Measurements from ENCODE around the gene ENPP6.
A peak's percentile ranks its signal among the peaks of the same experiment; 100 is the strongest.

The ENPP6 gene

GRCh38 chr4:184217634-184218033, at the start of gene ENPP6:
ENPP6 (minus strand) TSS chr4:184217873; CDS start chr4:184217819, 54 bp downstream.
- DNase-seq: no peak

- no peak for DNase-seq
Observed at GRCh38 chr4:184267206-184267608, 49.5 kb upstream of the ENPP6 start.

- DNase-seq: no peak
Observed at GRCh38 chr4:184265546-184266351, 48.1 kb upstream of the ENPP6 start.

DNA sequence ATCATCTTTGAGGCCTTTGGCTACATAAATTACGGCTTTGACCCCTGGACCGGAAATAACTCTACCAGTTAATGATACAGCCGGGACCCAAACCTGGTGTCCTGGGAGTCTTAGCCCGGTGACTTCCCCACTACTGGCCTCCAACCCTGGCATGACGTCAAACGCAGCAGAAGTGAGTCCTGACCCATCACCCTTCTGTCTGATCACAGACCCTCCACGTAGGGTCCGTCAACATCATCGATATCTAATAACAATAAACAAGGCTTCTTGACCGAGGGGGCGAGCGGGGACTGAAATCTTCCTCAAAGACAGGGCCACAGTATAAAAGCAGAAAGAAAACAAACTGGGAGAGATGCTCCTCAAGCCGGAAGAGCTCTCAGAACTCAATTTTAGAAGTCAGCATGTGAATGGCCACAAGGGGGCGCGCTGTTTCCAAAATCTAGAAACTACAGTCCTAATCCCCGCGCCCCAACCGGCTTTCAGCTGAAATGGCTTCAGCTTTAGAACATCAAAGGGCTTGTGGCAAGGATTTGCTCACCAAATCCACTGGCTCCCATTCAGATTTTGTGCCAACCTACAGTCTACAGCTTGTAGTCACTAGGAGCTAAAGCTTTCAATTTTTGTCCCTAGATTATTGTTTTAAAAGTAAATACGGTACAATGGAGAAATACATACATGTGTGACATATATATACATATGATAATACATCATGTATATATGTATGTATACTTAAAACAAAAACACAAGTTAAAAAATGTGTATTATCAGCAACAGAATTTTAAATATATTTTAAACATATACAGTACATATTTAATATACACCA, 46.4 kb upstream of the ENPP6 start:
- DNase-seq: peak; percentile 87 to 94

DNA sequence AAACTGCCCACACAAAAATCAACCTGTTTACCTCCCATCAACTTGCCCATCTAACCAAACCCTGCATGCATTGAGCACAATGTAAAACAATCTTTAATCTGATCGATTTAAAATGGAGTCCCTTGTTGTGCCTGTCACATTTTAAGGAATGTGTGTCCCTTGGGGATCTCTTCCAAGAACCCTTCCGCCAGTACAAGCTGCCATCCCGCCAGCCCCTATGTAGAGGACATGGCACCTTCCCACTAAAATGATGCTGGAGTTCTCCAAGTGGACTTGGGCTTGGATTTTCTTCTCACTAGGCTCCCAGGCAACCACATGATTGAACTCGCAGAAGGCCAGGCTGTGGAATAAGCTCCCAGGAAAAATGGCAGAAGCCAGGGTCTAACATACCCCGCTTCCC, 45.8 kb upstream of the ENPP6 start:
- DNase-seq: no peak

- DNase-seq: no peak
Observed at GRCh38 chr4:184262901-184263300, 45.2 kb upstream of the ENPP6 start.

DNA sequence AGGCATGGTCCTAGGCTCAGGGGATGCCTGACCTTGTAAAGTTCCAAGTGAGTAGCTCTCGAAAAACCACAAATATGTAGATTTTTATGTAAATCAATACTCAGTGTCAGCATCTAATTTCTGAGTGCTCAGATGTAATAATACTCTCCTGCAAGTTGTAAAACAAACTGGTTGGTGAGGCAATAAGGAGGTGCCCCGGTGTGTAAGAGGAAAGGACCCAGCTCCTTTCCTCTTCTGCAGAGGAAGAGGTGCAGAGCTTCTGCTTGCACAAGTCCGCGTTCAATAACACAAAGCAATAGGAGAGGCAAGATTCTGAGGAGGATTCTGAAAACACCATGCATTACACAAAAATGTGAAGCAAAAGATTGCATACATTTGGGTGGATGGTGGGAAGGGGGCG, 43.6 kb upstream of the ENPP6 start:
- no peak for DNase-seq

GRCh38 chr4:184259866-184260265, 42.2 kb upstream of the ENPP6 start:
- DNase-seq: no peak

DNA sequence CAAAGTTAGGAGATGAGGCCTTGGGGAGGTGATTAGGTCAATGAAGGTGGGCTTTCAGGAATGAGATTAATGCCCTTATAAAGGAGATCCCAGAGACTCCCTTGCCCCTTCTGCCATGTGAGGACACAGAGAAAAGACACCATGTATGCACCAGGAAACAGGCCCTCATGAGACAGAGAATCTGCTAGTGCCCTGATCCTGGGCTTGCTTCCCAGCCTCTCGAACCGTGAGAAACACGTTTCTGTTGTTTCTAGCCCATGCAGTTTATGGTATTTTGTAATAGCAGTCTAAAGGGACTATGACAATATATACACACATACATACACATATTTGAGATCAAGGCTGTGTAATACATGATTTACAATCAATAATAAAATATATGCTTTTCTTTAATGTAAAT, 41.4 kb upstream of the ENPP6 start:
- DNase-seq: no peak

DNA sequence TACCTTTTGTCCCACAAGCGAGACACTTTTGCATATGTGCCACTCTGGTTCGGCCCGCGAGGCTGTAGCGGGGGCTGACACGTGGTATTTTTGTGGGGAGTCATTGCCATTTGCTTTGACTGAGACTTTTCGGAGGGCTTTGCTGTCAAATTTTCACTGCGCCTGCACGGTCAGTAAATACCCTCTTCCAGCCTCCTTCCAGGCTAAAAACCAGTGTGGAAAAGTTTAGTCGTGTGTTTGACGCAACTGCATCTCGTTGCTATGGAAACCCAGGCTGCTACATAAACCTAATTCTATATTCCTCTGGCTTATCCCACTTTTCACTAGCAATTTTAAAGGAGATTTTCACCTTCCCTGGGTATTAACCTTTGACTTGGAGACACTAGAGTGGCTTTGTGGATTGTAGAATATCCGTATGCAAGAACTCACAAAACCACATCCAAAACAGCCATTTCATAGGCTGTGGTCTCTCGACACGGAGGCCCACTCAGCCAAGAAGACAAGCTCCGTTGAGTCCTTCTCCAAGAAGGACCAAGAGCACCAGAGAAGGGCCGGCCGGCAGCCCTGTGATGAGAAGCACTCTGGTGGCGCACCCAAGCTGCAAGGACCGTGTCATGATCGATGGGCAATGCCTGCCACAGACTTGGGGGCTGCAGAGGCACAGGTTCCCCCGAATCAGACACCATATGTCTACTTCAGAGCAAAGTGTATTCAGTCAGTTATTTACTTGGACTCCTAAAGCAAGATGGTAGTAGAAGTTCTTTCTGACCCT, 38.4 kb upstream of the ENPP6 start:
- no peak for DNase-seq

- no peak for DNase-seq
Observed at GRCh38 chr4:184255361-184255760, 37.7 kb upstream of the ENPP6 start.

DNA sequence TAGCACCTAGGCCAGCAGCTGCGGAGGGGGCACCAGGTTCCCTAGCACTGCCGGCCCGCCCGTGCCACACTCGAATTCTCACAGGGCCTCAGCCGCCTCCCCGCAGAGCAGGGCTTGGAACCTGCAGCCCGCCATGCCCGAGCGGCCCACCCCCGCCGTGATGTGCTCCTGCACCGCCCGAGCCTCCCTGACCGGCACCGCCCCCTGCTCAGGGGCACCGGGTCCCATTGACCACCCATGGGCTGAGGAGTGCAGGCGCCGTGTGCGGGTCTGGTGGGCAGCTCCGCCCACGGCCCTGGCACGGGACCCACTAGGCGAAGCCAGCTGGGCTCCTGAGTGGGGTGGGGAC, 35.4 kb upstream of the ENPP6 start:
- no peak for DNase-seq

- DNase-seq: no peak
Observed at GRCh38 chr4:184252136-184253071, 34.7 kb upstream of the ENPP6 start.

GRCh38 chr4:184251670-184251980, 34.0 kb upstream of the ENPP6 start:
- no peak for DNase-seq

- no peak for DNase-seq
Observed at GRCh38 chr4:184250795-184251669, 33.4 kb upstream of the ENPP6 start.

DNA sequence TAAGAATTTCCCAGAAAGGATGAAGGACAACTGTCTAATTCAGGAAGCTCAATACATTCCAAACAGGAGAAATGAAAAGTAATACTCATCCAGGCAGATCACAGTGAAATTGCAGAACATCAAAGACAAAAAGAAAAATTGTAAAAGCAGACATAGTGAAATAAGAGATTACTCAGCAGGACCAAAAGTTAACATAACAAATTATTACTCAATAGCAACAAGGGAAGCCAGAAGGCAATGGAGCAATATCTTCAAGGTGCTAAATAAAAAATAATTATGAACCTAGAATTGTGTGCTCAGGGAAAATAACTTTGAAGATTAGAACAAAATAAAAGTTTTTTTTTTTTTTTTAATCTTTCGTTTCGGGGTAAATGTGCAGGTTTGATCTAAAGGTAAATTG, 30.5 kb upstream of the ENPP6 start:
- DNase-seq: no peak

DNA sequence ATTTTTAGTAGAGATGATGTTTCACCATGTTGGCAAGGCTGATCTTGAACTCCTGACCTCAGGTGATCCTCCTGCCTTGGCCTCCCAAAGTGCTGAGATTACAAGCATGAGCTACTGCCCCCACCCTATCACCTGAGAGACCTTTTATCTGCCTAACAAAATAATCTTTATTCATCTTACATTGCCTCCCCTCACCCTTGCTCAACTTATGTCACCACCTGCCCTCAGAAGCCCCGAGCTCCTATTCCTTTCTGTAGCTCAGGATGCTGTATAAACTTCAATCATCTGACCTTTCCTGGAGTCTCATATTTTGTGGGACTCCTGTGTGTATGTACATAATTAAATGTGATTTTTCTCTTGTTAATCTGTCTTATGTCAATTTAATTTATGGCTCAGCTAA, 29.7 kb upstream of the ENPP6 start:
- DNase-seq: no peak

- DNase-seq: no peak
Observed at GRCh38 chr4:184246426-184246825, 28.8 kb upstream of the ENPP6 start.

DNA sequence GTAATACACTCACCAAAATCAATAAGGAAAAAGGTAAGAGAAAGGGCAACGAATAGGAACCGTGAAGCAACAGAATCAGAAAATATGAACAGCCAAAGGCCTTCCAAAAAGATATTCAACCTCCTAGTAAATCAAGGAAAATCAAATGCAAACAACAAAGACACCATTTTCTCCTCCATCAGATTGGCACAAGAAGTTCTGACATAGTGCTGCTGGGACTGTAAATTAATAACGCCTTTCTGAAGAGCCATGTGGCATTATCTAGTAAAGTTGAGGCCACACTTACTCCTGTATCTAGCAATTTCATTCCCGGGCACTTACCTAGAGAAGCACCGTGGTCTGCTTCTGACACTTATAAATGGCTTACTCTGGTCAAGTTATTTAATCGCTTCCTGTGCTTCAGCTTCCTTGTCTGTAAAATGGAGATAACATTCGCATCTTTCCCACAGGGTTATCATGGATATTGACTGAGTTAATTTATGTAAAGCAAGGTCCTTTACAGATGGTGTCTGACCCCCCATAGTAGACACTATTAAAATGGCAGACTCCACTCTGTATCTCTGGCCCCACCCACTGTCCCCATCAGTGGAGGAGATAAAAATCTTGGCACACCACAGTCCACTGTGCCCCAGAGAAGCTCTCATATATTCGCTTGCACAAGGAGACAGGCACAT, 20.5 kb upstream of the ENPP6 start:
- no peak for DNase-seq

DNA sequence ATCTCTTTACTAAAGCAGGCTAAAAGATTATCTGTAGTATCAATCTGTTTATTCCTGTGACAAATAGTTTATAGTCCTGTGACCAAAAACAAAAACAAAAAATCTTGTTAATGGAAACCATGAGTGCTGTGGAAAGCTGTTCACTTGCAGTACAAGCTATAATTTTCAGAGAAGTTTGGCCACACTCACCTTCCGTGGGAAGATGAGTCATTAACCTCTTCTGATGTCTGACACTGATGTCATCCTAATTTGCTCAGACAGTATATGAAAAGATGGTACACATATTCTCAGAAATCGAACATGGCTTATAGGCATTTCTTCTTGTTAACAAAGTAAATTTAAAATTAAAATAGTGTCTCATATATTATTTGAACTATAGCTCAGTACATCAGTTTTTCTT, 19.9 kb upstream of the ENPP6 start:
- peak in 1 of 2 experiments; percentile 69 for DNase-seq

GRCh38 chr4:184235526-184235925, 17.9 kb upstream of the ENPP6 start:
- DNase-seq: no peak

Data from stimulated activated CD4-positive, alpha-beta T cell treated with anti-CD3 and anti-CD28 coated beads, Interleukin-4, amount 100 ng/mL, for 4 hours (primary cell).